ENCODE results near the gene DCST2.

DNA sequence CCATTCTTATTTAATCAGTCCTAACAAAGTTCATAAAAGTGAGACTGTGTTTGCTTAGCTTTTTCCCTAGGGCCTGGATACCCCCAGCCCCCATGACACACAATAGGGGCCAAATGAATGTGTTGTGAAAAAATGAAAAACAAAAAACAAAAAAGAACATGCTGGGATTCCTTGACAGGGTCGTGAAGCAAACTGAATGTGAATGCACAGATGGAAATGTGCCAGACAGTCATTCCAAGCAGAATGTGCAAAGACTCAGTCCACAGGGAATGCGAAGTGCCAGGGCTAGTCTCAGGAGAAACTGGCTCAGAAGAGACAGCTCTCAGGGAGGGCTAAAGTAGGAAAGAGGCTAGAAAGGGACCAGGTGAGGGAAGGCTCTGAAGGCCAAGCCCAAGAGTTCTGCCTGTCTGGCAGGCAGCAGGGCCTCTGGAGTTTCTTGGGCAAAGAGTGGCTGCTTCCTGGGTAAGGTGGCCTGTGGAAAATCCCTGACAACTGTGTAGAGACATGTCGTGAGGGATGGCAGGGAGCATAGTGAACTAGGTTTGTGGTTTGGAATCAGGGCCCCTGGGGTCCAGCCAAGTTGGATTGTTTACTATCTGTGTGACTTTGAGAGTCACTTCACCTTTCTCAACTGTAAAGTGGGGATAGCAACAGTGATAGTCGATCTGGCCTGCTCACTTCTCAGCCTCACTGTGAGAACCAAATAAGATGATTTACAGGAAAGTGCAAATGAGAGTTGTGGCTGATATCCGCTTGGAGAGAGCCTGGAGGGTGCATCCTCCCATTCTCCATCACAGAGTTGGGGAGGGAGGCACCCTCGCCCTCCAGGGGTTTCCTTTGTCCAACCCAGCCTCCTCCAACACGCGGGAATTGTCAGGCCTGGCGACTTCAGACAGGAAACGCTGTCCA is 16.3 kb upstream of the DCST2 start:
- TF ChIP-seq, protein P1, sequence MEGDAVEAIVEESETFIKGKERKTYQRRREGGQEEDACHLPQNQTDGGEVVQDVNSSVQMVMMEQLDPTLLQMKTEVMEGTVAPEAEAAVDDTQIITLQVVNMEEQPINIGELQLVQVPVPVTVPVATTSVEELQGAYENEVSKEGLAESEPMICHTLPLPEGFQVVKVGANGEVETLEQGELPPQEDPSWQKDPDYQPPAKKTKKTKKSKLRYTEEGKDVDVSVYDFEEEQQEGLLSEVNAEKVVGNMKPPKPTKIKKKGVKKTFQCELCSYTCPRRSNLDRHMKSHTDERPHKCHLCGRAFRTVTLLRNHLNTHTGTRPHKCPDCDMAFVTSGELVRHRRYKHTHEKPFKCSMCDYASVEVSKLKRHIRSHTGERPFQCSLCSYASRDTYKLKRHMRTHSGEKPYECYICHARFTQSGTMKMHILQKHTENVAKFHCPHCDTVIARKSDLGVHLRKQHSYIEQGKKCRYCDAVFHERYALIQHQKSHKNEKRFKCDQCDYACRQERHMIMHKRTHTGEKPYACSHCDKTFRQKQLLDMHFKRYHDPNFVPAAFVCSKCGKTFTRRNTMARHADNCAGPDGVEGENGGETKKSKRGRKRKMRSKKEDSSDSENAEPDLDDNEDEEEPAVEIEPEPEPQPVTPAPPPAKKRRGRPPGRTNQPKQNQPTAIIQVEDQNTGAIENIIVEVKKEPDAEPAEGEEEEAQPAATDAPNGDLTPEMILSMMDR (IDR thresholded peaks at IDR 0.05; ENCODE audit: insufficient read depth, low read length) = no peak
- TF ChIP-seq, protein P2, sequence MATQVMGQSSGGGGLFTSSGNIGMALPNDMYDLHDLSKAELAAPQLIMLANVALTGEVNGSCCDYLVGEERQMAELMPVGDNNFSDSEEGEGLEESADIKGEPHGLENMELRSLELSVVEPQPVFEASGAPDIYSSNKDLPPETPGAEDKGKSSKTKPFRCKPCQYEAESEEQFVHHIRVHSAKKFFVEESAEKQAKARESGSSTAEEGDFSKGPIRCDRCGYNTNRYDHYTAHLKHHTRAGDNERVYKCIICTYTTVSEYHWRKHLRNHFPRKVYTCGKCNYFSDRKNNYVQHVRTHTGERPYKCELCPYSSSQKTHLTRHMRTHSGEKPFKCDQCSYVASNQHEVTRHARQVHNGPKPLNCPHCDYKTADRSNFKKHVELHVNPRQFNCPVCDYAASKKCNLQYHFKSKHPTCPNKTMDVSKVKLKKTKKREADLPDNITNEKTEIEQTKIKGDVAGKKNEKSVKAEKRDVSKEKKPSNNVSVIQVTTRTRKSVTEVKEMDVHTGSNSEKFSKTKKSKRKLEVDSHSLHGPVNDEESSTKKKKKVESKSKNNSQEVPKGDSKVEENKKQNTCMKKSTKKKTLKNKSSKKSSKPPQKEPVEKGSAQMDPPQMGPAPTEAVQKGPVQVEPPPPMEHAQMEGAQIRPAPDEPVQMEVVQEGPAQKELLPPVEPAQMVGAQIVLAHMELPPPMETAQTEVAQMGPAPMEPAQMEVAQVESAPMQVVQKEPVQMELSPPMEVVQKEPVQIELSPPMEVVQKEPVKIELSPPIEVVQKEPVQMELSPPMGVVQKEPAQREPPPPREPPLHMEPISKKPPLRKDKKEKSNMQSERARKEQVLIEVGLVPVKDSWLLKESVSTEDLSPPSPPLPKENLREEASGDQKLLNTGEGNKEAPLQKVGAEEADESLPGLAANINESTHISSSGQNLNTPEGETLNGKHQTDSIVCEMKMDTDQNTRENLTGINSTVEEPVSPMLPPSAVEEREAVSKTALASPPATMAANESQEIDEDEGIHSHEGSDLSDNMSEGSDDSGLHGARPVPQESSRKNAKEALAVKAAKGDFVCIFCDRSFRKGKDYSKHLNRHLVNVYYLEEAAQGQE (IDR thresholded peaks at IDR 0.05; ENCODE audit: insufficient replicate concordance, low read depth) = no peak
